ENCODE results near the gene FBXO17. TPM values are rescaled to one million over a fixed set of nuclear protein-coding genes. Genes with fewer than 3 reads are reported as not detected.

The FBXO17 gene
- total and polyA plus RNA-seq, 2 experiments from 2014 or later, result 30.3 to 36.4 TPM

DNA sequence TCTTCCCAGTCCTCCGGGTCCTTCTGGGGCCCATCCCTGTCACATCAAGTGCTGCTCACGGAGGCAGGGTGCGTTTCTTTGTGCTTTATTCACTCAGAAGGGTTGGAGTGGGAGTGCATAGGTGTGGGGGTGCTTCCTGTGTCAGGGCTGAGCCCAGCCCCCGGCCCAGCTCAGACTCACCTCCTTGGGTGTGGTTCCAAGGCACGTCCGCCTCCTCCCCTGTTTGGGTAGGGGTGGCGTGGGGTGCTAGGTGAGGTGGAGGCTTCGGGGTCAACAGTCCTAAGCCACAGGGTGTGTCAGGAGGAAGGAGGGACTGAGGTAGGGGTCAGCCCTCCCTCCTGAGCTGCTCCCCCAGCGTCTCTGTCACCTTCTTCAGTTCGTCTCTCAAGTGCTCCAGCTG is 66.6 kb downstream of the FBXO17 start:
- in situ Hi-C loops (cut with MboI), result no loop called here
- Histone ChIP-seq H3K4me3 (no peak overlapping the region), H3K36me3 (ENCODE audit: low read depth) (no peaks in the 10 kb centered on the region), H4K20me1 (ENCODE audit: insufficient read depth) (no peaks in the 10 kb centered on the region), H3K27me3 (replicated peaks; ENCODE audit: insufficient read depth) (no peaks in the 10 kb centered on the region), H2AFZ (no peak overlapping the region), H3K9me3 (ENCODE audit: low read depth) (no peaks in the 10 kb centered on the region), H3F3A (ENCODE audit: insufficient read depth) (no peaks in the 10 kb centered on the region), H3K4me2 (ENCODE audit: unreplicated experiment) (no peak overlapping the region), H3K4me1 (ENCODE audit: insufficient read depth) (no peaks in the 10 kb centered on the region), H3K27ac (no peak overlapping the region), H3K9me2 (ENCODE audit: insufficient read depth) (no peaks in the 10 kb centered on the region), H3K79me2 (ENCODE audit: insufficient read depth) (peaks cover 8% of the 10 kb centered on the region; the same call in 1 of the 2 replicates), H3K9ac (no peak overlapping the region)
- TF ChIP-seq EZH2phosphoT487 (IDR thresholded peaks at IDR 0.05; ENCODE audit: insufficient read depth, low read depth) (no peak), EZH2 (IDR thresholded peaks at IDR 0.05; ENCODE audit: insufficient read depth, poor library complexity, severe bottlenecking) (no peak)
- WGBS, 2 experiments (ENCODE audit: low coverage in 1 of 2, low lambda C conversion rate in 2 of 2, missing lambda C conversion rate in 2 of 2), result 87 to 88% methylated on average over 10 of the region's 10 CpGs
- no peak for DNase-seq

DNA sequence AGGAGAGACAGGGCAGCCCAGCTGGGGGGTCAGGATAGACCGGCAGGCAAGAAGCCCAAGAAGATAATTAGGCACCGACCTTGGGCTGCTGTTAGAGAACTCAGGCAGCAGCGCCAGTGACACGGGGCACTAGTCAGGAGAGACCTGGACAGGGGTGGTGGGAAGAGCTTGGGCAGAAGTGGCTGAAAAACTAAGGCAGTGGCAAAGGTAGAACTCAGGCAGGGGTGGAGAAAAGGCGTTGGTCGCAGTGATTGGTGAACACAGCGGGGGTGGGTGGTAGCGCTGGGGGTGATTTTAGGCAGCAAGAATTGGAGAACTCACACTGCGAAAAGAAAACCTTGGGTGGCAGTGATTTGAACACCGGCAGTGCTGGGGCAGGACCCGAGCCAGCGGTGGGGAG is 67.9 kb downstream of the FBXO17 start:
- no peaks in the 10 kb centered on the region for H3K9me2 ChIP-seq (ENCODE audit: insufficient read depth)
- H2AFZ ChIP-seq, result no peak overlapping the region
- WGBS, 2 experiments (ENCODE audit: low coverage in 1 of 2, low lambda C conversion rate in 2 of 2, missing lambda C conversion rate in 2 of 2), result 97% methylated on average over 9 to 12 of the region's 12 CpGs
- no peaks in the 10 kb centered on the region for H3K9me3 ChIP-seq (ENCODE audit: low read depth)
- H3K27ac ChIP-seq, result no peak overlapping the region
- no peak for TF ChIP-seq EZH2 (IDR thresholded peaks at IDR 0.05; ENCODE audit: insufficient read depth, poor library complexity, severe bottlenecking)
- TF ChIP-seq EZH2phosphoT487 (IDR thresholded peaks at IDR 0.05; ENCODE audit: insufficient read depth, low read depth), result no peak
- H3K27me3 ChIP-seq (replicated peaks; ENCODE audit: insufficient read depth), result no peaks in the 10 kb centered on the region
- H3K9ac ChIP-seq, result no peak overlapping the region
- no peaks in the 10 kb centered on the region for H4K20me1 ChIP-seq (ENCODE audit: insufficient read depth)
- no peak for DNase-seq
- peaks cover 17% of the 10 kb centered on the region for H3K79me2 ChIP-seq (ENCODE audit: insufficient read depth)
- H3K4me1 ChIP-seq (ENCODE audit: insufficient read depth), result no peaks in the 10 kb centered on the region
- no peaks in the 10 kb centered on the region for H3K36me3 ChIP-seq (ENCODE audit: low read depth)
- in situ Hi-C loops (cut with MboI), result no loop called here
- H3K4me2 ChIP-seq (ENCODE audit: unreplicated experiment), result no peak overlapping the region
- no peak overlapping the region for H3K4me3 ChIP-seq
- no peaks in the 10 kb centered on the region for H3F3A ChIP-seq (ENCODE audit: insufficient read depth)

DNA sequence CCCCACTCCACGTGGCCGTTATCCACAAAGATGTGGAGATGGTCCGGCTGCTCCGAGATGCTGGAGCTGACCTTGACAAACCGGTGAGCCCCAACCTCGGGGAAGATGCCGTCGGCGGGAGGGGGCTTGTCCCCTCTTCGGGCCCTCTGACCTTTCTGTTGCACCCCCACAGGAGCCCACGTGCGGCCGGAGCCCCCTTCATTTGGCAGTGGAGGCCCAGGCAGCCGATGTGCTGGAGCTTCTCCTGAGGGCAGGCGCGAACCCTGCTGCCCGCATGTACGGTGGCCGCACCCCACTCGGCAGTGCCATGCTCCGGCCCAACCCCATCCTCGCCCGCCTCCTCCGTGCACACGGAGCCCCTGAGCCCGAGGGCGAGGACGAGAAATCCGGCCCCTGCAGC is 68.3 kb downstream of the FBXO17 start:
- Histone ChIP-seq H3K36me3 (ENCODE audit: low read depth) (no peaks in the 10 kb centered on the region), H4K20me1 (ENCODE audit: insufficient read depth) (no peaks in the 10 kb centered on the region), H3K9ac (no peak overlapping the region), H3F3A (ENCODE audit: insufficient read depth) (no peaks in the 10 kb centered on the region), H3K4me2 (ENCODE audit: unreplicated experiment) (no peak overlapping the region), H3K9me3 (ENCODE audit: low read depth) (no peaks in the 10 kb centered on the region), H3K4me3 (no peak overlapping the region), H3K27ac (no peak overlapping the region), H3K79me2 (ENCODE audit: insufficient read depth) (peaks cover 20% of the 10 kb centered on the region), H3K27me3 (replicated peaks; ENCODE audit: insufficient read depth) (no peaks in the 10 kb centered on the region), H3K4me1 (ENCODE audit: insufficient read depth) (no peaks in the 10 kb centered on the region), H2AFZ (no peak overlapping the region), H3K9me2 (ENCODE audit: insufficient read depth) (no peaks in the 10 kb centered on the region)
- DNase-seq, result no peak
- WGBS, 2 experiments (ENCODE audit: low coverage in 1 of 2, low lambda C conversion rate in 2 of 2, missing lambda C conversion rate in 2 of 2), result 94% methylated on average over 28 of the region's 29 CpGs
- TF ChIP-seq EZH2phosphoT487 (IDR thresholded peaks at IDR 0.05; ENCODE audit: insufficient read depth, low read depth) (no peak), EZH2 (IDR thresholded peaks at IDR 0.05; ENCODE audit: insufficient read depth, poor library complexity, severe bottlenecking) (no peak)
- in situ Hi-C loops (cut with MboI), result no loop called here

- Histone ChIP-seq H3K27me3 (replicated peaks; ENCODE audit: insufficient read depth) (no peaks in the 10 kb centered on the region), H2AFZ (no peak overlapping the region), H4K20me1 (ENCODE audit: insufficient read depth) (no peaks in the 10 kb centered on the region), H3F3A (ENCODE audit: insufficient read depth) (peaks cover 3% of the 10 kb centered on the region; the same call in 1 of the 2 replicates), H3K9me3 (ENCODE audit: low read depth) (no peaks in the 10 kb centered on the region), H3K36me3 (ENCODE audit: low read depth) (no peaks in the 10 kb centered on the region), H3K9ac (no peak overlapping the region), H3K9me2 (ENCODE audit: insufficient read depth) (no peaks in the 10 kb centered on the region), H3K4me1 (ENCODE audit: insufficient read depth) (peaks cover 6% of the 10 kb centered on the region; the same call in 1 of the 2 replicates), H3K79me2 (ENCODE audit: insufficient read depth) (peaks cover 36% of the 10 kb centered on the region), H3K4me3 (no peak overlapping the region), H3K27ac (no peak overlapping the region), H3K4me2 (ENCODE audit: unreplicated experiment) (no peak overlapping the region)
- WGBS, 2 experiments (ENCODE audit: low coverage in 1 of 2, low lambda C conversion rate in 2 of 2, missing lambda C conversion rate in 2 of 2), result 72 to 88% methylated on average over 4 of the region's 4 CpGs
- DNase-seq, result no peak
- TF ChIP-seq EZH2phosphoT487 (IDR thresholded peaks at IDR 0.05; ENCODE audit: insufficient read depth, low read depth), result no peak
- TF ChIP-seq EZH2 (IDR thresholded peaks at IDR 0.05; ENCODE audit: insufficient read depth, poor library complexity, severe bottlenecking), result no peak
- in situ Hi-C loops (cut with MboI), result no loop called here
Observed at GRCh38 chr19:38905620-38906019, 69.9 kb downstream of the FBXO17 start.

Measured in GM23248 (cell line).